Brain microvascular endothelial cell (primary cell): Measurements from ENCODE around the gene KLHL9.

ENCODE experiments used
- DNase-seq: peaks from one replicate; pipeline ENCODE4 v3.0.0-alpha.2; 2020
- H3K27ac ChIP-seq: fragments of 250-450 bp; sonication (Bioruptor Pico); 2 replicates; pipeline ENCODE4 v1.5.1; 2020; ENCODE audit warnings: mild to moderate bottlenecking, moderate library complexity
- H3K27me3 ChIP-seq: fragments of 250-450 bp; sonication (Bioruptor Pico); replicated peaks from 2 replicates; pipeline ENCODE4 v1.5.1; 2020; ENCODE audit warnings: mild to moderate bottlenecking
- H3K36me3 ChIP-seq: fragments of 250-450 bp; sonication (Bioruptor Pico); replicated peaks from 2 replicates; pipeline ENCODE4 v1.5.1; 2020; ENCODE audit warnings: mild to moderate bottlenecking
- H3K4me3 ChIP-seq: 2 replicates; pipeline ENCODE4 v1.5.1; 2011; ENCODE audit warnings: low read depth, mild to moderate bottlenecking, control low read depth, low read length, moderate library complexity
- in situ Hi-C: cut with HindIII; loops from 2 replicates; pipeline ENCODE4 v1.10.0; 2017; ENCODE audit warnings: low sequenced_read_pairs, low pct_ligation_motif_present
- TF ChIP-seq, protein P1 (sequence below): IDR thresholded peaks from 2 replicates; pipeline ENCODE4 v1.5.1; 2011; ENCODE audit warnings: low read depth, mild to moderate bottlenecking, moderate library complexity, low read length, control low read depth, inconsistent platforms; ENCODE audit errors: missing control alignments

KLHL9 gene

DNA sequence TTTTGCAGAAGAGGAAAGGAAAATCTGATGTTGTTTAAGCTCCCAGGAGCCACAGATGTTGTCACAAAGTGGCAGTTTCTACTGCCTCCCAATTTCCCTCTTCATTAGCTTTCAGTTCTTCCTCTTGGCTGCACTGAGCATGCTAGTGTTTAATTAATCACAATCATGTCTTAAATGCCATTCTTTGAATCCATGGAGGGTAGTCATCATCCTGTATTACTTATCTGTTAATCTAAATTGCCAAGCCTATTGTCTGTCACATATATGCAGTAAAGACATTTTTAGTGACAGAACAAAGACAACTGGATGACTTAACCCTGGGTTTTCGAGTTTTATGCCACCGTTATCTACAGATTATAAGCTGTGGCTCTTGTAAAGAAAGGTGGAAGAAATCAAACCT lies 14.7 kb downstream of the KLHL9 start:
- Histone ChIP-seq H3K36me3 (peaks cover 13% of the 10 kb centered on the region), H3K4me3 (no peak overlapping the region), H3K27ac (no peak overlapping the region), H3K27me3 (peaks cover 5% of the 10 kb centered on the region)
- no peak for DNase-seq
- in situ Hi-C loops, result no loop called here
- TF ChIP-seq, protein P1, sequence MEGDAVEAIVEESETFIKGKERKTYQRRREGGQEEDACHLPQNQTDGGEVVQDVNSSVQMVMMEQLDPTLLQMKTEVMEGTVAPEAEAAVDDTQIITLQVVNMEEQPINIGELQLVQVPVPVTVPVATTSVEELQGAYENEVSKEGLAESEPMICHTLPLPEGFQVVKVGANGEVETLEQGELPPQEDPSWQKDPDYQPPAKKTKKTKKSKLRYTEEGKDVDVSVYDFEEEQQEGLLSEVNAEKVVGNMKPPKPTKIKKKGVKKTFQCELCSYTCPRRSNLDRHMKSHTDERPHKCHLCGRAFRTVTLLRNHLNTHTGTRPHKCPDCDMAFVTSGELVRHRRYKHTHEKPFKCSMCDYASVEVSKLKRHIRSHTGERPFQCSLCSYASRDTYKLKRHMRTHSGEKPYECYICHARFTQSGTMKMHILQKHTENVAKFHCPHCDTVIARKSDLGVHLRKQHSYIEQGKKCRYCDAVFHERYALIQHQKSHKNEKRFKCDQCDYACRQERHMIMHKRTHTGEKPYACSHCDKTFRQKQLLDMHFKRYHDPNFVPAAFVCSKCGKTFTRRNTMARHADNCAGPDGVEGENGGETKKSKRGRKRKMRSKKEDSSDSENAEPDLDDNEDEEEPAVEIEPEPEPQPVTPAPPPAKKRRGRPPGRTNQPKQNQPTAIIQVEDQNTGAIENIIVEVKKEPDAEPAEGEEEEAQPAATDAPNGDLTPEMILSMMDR, result no peak

DNA sequence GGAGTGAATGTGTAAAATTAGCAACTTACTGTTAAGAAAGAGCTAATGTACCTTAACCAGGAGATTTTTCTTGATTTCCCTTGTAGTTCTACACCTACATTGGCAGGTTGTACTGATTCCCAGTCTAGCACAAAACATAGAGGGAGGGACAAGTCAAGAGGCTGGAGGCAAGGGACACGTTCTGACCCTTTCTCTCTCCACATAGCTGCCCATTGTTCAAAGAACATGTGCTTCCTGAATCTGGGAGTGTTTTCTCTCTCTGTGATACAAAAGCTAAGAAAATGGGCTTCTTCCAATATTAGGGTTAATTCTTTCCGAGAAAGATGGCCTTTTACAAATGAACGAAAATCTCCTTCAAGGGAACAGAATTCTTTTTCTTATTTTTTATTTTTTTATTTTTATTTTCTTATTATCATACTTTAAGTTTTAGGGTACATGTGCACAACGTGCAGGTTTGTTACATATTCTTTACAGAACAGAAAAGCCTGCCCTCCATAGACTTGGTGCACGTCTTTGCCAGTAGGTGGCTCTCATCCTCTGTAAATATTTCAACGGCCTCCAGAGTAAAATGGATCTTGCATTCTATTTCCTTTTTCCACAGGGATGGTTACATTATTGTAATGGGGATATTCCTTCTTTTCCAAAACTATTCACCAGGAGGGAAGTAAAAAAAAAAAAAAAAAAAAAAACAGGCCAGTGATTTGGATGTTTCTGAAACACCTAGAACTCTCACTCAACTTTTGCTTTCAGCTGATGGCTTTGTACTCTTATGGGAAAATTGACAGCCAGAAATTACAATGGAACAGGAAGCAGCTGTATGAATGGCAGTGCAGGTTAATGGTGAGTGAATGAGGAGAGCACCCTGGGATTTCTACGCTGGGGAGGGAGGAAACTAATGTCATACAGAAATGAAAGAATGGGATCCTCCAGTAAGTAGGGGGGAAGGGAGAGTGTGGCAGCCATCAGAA lies 17.0 kb downstream of the KLHL9 start:
- H3K36me3 ChIP-seq, result peaks cover 6% of the 10 kb centered on the region
- TF ChIP-seq, protein P1, result peak; percentile 76
- no peak overlapping the region for H3K4me3 ChIP-seq
- no peak overlapping the region for H3K27ac ChIP-seq
- peak; percentile 36 for DNase-seq
- peaks cover 5% of the 10 kb centered on the region for H3K27me3 ChIP-seq
- in situ Hi-C loops, result no loop called here

DNA sequence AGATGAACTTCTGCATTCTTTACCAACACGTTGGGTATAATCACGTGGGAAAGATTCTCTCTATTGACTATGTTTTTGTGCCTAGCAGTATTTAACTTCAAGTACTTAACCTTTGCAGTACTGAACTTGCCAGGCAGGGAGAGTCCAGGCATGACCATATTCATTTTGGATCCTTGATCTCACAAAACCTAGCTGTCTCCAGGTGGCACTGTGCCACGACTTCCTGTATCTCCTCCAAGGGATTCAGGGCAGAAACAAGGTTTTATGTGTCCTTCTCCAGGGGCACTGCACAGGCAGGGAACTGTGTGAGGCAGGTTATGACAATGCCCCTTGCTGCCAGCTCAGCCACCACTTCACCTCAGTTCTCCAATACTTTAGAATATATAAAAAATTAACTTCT lies 18.3 kb downstream of the KLHL9 start:
- no peak for DNase-seq
- no peak overlapping the region for H3K27ac ChIP-seq
- in situ Hi-C loops, result no loop called here
- TF ChIP-seq, protein P1, result peak; percentile 10
- H3K36me3 ChIP-seq, result no peaks in the 10 kb centered on the region
- H3K4me3 ChIP-seq, result no peak overlapping the region
- H3K27me3 ChIP-seq, result peaks cover 5% of the 10 kb centered on the region

DNA sequence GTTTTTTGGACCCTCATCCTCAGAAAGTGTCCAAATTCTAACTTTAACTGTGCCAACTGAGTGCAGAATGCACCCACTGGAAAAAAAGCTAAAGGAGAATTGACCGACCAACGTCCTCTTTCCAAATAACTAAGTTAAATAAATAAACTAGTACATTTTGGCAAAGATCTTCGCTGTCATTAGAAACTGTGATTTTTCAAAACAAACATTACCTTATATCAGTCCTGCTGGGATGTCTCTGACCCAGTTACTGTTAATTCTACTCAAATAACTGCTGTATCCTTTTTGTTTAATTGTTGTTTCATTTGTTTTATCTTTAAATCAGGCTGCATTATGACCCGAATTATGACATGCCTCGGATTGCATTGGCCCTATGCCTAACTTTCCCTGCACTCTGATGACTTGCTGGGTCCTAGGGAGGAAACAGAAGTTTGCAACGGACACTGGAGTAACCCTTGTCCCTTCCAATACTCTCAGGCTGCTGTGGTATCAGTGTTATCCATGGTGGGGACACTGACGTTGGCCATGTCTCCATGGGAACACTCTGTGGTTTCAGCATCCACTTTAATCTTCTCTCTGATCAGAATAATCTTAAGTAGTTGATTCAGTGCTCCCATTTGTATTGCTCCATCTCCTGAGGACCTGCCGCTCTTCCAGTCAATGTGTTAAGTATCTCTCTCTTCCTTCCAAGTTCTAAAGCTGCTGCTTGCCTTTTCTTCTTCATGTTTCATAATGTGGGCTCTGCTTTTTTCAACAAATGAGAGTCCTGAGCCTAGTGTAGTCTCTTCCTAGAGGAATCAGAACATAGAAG lies 19.0 kb downstream of the KLHL9 start:
- in situ Hi-C loops, result no loop called here
- Histone ChIP-seq H3K36me3 (no peaks in the 10 kb centered on the region), H3K27me3 (peaks cover 5% of the 10 kb centered on the region), H3K27ac (no peak overlapping the region), H3K4me3 (no peak overlapping the region)
- no peak for DNase-seq
- TF ChIP-seq, protein P1, result no peak

DNA sequence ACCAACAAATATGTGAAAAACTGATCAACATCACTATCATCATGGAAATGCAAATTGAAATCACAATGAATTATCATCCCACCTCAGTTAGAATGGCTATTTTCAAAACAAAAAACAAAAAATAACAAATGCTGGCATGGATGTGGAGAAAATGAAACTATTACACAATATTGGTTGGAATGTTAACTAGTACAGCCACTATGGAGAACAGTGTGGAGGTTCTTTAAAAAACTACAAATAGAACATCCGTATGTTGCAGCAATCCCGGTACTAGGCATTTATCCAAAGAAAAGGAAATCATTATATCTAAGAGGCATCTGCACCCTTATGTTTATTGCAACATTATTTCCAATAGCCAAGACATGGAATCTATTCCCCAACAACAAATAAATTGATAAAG lies 21.1 kb downstream of the KLHL9 start:
- TF ChIP-seq, protein P1, result no peak
- Histone ChIP-seq H3K4me3 (no peak overlapping the region), H3K27ac (no peak overlapping the region), H3K36me3 (no peaks in the 10 kb centered on the region), H3K27me3 (peaks cover 5% of the 10 kb centered on the region)
- in situ Hi-C loops, result no loop called here
- DNase-seq, result no peak
